ENCODE data around the gene PYGB.
"Not testable (repeated sequence)": the region's sequence is repeated elsewhere in the genome, so short reads cannot be mapped to it uniquely, and the experiment has no call there.

The PYGB gene

DNA sequence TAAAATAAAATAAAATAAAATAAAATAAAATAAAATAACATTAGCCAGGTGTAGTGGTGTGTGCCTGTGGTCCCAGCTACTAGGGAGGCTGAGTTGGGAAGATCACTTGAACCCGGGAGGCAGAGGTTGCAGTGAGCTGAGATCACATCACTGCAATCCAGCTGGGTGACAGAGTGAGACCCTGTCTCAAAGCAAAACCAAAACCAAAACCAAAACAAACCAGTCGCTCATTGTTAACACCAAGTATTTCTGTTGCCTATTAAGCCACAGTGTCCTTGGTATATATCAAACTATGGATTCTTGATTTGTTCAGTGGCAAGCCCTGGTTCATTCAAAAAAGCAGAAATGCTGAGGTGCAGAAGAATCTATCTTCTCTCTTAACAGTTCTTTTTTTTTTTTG is 65.7 kb downstream of the PYGB start:
- FAIRE-seq (no peak), DNase-seq (ENCODE audit: low spot score) (no peak)

DNA sequence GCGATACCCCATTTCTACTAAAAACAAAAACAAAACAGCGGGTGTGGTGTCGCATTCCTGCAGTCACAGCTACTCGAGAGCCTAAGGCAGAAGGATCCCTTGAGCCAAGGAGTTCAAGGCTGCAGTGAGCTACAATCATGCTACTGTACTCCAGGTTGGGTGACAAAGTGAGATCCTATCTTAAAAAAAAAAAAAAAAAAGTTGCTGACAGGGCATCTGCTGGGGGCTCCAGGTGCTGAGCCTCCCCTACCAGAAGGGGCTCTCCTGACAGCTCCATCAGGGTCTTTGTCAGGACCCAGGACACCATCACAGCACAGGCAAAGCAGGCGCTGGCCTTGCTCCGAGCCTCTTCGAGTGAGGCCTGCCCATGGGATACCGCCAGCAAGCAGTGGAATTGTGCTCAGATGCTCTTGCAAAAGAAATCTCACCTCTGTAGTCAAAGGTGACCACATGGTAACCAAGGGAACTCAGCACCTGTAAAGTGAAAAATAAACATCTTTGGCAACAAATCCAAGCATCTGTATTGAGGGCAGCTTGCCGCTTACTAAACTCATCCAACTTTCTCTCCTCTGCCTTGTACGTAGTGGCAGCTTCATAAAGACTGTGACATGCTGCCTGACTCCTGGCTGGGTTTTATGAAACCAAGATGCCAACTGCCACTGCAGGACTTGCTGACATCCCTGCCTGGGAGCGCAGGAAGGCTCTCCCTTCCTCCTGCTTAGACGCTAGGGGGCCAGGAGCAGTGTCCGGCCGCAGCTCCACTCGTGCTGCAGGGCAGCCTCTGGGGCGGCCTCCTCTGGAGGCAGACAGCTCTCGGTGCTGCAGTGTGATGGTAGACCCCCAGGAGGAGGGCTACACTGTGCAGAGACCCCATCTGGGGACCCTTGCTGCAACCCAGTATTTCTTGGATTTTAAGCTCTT is 66.9 kb downstream of the PYGB start:
- DNase-seq (ENCODE audit: low spot score) (no peak), FAIRE-seq (no peak)

GRCh38 chr20:25315418-25316210 is 67.7 kb downstream of the PYGB start:
- no peak for FAIRE-seq
- peak; percentile 60 for DNase-seq (ENCODE audit: low spot score)

- FAIRE-seq (no peak), DNase-seq (ENCODE audit: low spot score) (no peak)
Observed at GRCh38 chr20:25316506-25317190, 68.8 kb downstream of the PYGB start.

DNA sequence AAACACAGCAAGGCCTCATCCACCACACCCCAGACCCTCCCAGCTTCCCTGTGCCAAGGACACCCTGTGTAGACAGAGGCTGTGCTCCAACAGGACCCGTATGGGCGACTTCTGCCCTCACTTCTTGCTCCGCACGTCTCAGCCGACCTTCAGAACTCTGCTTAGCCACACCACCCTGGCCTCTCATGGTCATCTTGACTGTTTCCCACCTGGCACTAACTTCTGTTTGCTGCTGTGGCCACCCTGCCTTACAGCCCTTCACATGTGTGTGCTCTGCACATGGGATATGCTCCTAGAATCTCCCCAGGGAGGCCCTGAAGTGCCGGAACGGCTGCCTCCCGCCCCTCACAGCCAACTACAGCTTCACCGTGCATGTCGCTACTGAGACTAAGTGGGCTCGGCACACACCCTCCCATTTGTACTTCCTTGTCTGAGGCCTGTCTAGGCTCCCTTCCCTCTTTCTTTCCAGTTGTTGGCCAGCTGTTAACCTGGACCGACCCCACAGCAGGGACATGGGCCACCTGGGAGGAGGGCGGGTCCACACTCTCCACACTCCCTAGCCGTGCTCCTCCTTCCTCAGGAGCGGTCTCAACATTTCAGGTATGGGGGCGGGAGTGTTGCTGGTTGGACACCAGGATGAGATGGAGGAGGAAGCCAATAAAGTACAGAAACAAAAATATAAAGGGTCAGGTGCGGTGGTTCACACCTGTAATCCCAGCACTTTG is 69.6 kb downstream of the PYGB start:
- FAIRE-seq (peak; percentile 5), DNase-seq (ENCODE audit: low spot score) (no peak)

GRCh38 chr20:25318471-25319240 is 70.8 kb downstream of the PYGB start:
- DNase-seq (ENCODE audit: low spot score): no peak
- FAIRE-seq: no peak

- DNase-seq (ENCODE audit: low spot score): no peak
- no peak for FAIRE-seq
Observed at GRCh38 chr20:25319241-25320034, 71.6 kb downstream of the PYGB start.

DNA sequence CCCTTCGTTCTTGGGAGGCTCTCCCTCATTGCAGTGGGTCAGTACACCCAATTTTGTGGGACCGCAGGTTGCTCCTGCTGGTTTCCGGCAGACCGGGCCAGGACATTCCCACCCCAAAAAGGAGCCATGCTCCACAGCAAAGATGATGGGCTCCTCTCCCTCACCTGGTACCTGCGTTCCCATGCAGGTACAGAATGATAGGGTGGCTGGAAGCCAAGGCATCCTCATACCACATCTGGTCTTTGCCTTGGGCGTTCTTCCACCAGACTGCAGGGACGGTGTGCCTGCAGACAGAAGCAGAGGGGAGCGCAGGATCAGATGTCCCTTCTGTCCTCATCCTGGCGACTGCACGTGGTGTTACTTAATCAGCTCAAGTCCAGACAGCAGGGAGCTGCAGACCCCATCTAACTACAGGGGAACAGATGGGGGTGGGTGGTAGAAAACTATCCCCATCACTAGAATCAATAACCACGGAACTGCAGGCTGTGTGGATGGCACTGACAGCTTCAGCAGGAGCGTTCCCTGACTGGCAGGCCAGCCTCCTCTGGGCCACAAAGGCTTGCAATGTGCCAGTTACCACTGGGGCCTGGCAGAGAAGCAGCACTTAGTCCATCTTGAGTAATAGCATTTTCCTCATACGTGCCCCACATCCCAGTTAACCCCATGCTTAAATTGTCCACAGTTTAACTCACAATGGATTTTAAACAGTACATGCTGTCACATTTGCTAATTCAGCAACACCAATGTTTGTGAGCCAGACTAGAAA is 72.3 kb downstream of the PYGB start:
- FAIRE-seq: no peak
- no peak for DNase-seq (ENCODE audit: low spot score)

GRCh38 chr20:25321262-25321831 is 73.5 kb downstream of the PYGB start:
- DNase-seq (ENCODE audit: low spot score): no peak
- FAIRE-seq: no peak

DNA sequence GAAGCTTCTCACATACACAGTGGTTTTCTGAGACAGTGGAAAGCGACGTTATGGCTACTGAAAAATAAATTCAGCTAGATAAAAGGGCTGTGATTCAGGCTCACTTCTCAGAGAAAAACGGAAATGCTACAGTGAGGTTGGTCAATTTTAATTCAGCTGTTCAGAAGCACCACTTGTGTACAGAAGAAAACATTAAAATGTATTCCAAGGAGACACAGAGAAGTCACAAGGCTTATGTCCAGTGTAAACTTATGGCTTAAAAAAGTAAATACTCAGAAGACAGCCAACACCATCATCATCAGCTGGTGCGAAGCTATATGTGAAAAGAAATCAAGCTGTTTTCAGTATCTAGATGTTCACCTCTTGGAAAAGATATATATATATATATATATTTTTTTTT is 74.1 kb downstream of the PYGB start:
- DNase-seq (ENCODE audit: low spot score) (no peak), FAIRE-seq (no peak)

- FAIRE-seq: no peak
Observed at GRCh38 chr20:25323496-25324246, 75.8 kb downstream of the PYGB start.

GRCh38 chr20:25324412-25324811 is 76.5 kb downstream of the PYGB start:
- FAIRE-seq: no peak

More at GRCh38 chr20:25323496-25324246, 75.8 kb downstream of the PYGB start:
- DNase-seq (ENCODE audit: low spot score): no peak

GRCh38 chr20:25325073-25325472 is 77.2 kb downstream of the PYGB start:
- no peak for DNase-seq (ENCODE audit: low spot score)
- no peak for FAIRE-seq

More at GRCh38 chr20:25324412-25324811, 76.5 kb downstream of the PYGB start:
- DNase-seq (ENCODE audit: low spot score): no peak

DNA sequence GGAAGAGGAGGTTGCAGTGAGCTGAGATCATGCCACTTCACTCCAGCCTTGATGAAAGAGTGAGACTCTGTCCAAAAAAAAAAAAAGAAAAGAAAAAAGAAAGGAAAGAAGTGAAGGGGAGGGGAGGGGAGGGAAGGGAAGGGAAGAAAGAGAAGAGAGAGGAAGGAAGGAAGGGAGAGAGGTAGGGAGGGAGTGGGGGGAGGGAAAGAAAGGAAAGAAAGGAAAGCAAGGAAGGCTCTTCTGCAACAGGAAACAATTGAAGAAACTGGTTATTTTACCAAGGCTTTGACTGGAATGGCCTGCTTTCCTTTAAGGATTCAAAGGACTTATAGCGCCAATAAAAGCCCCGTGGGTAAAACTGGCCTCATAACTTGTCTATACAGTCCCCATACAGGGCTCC is 78.1 kb downstream of the PYGB start:
- DNase-seq (ENCODE audit: low spot score): no peak
- FAIRE-seq: no peak

GRCh38 chr20:25327521-25328235 is 79.8 kb downstream of the PYGB start:
- DNase-seq (ENCODE audit: low spot score) (no peak), FAIRE-seq (no peak)

DNA sequence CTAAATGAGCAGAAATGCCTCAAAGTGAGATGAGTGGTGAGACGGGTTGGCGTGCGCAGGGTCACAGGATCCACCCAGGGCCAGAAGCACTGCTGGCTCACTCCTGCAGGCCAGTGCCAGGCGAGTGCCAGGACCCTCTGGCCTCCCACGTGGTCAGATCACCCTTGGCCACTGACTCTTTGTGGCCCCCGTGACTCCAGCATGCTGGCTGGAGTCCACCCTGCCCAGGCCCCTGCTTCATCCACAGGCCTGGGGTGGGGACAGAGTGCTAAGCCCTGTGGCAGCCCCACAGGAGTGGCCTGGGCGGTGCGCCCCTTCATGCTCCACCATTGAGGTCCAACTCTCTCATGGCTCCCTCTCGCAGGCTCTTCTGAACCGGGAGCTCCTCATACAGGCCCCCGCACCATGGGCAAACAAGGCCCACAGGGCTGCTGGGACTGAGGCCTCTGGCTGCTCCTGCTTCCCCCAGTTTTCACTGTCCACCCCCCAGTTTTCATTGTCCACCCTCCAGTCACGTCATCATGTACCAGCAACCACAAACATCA is 81.1 kb downstream of the PYGB start:
- FAIRE-seq (no peak), DNase-seq (ENCODE audit: low spot score) (no peak)

GRCh38 chr20:25334972-25335371 is 87.1 kb downstream of the PYGB start:
- not testable (repeated sequence) for FAIRE-seq

More at GRCh38 chr20:25334972-25335371, 87.1 kb downstream of the PYGB start:
- not testable (repeated sequence) for DNase-seq (ENCODE audit: low spot score)

All from urothelium cell line (cell line).